CD4-positive, alpha-beta T cell treated with Interleukin-1 beta for 1 hour (primary cell): ENCODE data around the gene MAPK8.

ENCODE experiments used
- DNase-seq, 2 donors: peaks; one replicate each; pipeline ENCODE4 v3.0.0-alpha.2; 2020 to 2022

The MAPK8 gene

GRCh38 chr10:48480397-48481374 lies 174.2 kb downstream of the MAPK8 start:
- DNase-seq, result no peak

DNA sequence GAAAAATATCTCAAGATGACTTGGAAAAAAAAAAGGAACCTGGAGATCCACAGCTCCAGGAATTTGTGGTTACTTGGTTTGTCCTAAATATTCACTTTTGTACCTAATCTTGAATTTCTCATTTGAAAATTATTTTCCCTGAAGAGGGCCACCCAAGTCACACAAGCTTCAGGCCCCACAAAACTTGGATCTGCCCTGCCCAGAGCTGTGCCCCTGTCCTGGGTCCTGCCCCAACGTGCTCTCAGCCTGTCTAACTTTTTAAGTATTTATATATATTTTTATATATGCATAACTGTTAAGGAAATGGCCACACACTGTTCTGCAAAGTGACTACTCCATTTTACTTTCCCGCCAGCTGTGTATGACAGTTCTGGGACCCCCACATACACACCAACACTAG lies 174.9 kb downstream of the MAPK8 start:
- no peak for DNase-seq

GRCh38 chr10:48482207-48482606 lies 175.7 kb downstream of the MAPK8 start:
- DNase-seq, result no peak

- DNase-seq, result no peak
Observed at GRCh38 chr10:48484911-48485310, 178.4 kb downstream of the MAPK8 start.

DNA sequence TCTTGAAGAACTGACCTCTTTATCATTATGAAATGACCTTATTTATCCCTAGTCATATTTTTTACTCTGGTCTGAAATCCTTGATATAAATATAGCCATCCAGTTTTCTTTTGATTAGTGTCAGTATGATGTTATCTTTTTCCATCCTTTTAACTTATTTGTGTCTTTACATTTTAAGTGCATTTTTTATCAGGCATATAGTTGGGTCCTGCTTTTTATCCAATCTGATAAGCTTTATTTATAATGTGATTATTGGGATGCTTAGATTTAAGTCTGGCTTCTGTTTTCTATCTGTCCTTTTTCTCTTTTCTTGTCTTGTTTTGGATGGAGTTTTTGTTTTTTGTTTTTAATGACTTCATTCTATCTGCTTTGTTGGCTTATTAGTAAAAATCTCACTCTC lies 179.2 kb downstream of the MAPK8 start:
- no peak for DNase-seq

- no peak for DNase-seq
Observed at GRCh38 chr10:48487244-48487643, 180.8 kb downstream of the MAPK8 start.
